Calu3 (cell line): ENCODE results near the gene NT5M. TPM values are rescaled to one million over a fixed set of nuclear protein-coding genes. Genes with fewer than 3 reads are reported as not detected.

Experiments used
- BruUV-seq: library from RNA; stranded (reverse); fragments of 400-500 nt; replicated peaks from 2 replicates; lab custom pipeline; 2021; lab: Mats Ljungman, UMichigan
- CTCF ChIA-PET: fragments of 300-600 bp; sonication (Branson Sonifier 250); formaldehyde crosslinking; loops from one replicate; lab custom pipeline; 2022; ENCODE audit warnings: antibody characterized with exemption; lab: Charles Lee
- DNase-seq: peaks from one replicate; pipeline ENCODE4 v3.0.0; 2022
- H3K27ac Mint-ChIP-seq: one replicate; pipeline ENCODE4 v1.8.0; 2022; ENCODE audit warnings: mixed read lengths; ENCODE audit not compliant: unreplicated experiment
- H3K27me3 Mint-ChIP-seq: one replicate; pipeline ENCODE4 v1.8.0; 2022; ENCODE audit warnings: mixed read lengths; ENCODE audit not compliant: unreplicated experiment
- H3K36me3 Mint-ChIP-seq: one replicate; pipeline ENCODE4 v1.8.0; 2022; ENCODE audit warnings: mild to moderate bottlenecking, moderate library complexity, mixed read lengths; ENCODE audit not compliant: insufficient read depth, unreplicated experiment
- H3K4me1 Mint-ChIP-seq: one replicate; pipeline ENCODE4 v1.8.0; 2022; ENCODE audit warnings: mild to moderate bottlenecking, low read depth, mixed read lengths; ENCODE audit not compliant: unreplicated experiment
- H3K4me3 Mint-ChIP-seq: one replicate; pipeline ENCODE4 v1.8.0; 2022; ENCODE audit warnings: mild to moderate bottlenecking, low read depth, moderate library complexity, mixed read lengths; ENCODE audit not compliant: unreplicated experiment
- H3K9me3 Mint-ChIP-seq: one replicate; pipeline ENCODE4 v1.8.0; 2022; ENCODE audit warnings: low read depth, mixed read lengths; ENCODE audit not compliant: unreplicated experiment
- CTCF ChIP-seq: fragments of 200-600 bp; IDR thresholded peaks from one replicate; pipeline ENCODE4 v1.8.0; 2022; ENCODE audit warnings: antibody characterized with exemption; ENCODE audit not compliant: unreplicated experiment
- intact Hi-C: fragments of 100-400 bp; cut with micrococcal nuclease; formaldehyde crosslinking; loops from one replicate; pipeline ENCODE4 v1.10.0; 2022; ENCODE audit not compliant: unreplicated experiment
- total RNA-seq: library from RNA; stranded (reverse); gene quantifications from 2 replicates; pipeline ENCODE4 v1.2.3, GENCODE V29; 2022

Gene NT5M
- total RNA-seq, 1 experiment from 2014 or later, result 1.0 TPM

DNA sequence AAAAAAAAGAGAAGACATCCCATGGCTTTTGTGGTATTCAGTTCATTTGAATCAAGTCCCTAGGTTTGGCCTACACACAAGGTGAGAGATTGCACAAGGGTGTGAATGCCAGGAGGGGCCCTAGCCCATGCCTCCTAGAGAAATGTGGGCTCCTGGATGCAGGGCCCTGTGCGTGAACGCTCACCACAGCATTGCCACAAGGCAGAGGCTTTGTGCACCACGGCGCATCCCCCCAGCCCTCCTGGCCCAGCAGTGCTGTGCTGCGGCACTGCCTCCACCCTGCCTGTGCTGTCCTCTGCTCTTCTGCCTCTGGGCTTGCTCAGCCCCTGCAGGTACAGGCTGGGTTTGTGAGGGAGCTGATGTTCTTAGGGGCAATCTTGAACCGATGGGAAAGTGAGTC, 92.7 kb downstream of the NT5M start:
- BruUV-seq, result no TSS peak
- Mint-ChIP-seq H3K4me3 (no peak overlapping the region), H3K27ac (no peak overlapping the region), H3K9me3 (no peaks in the 10 kb centered on the region), H3K4me1 (peaks cover under 1% of the 10 kb centered on the region), H3K36me3 (peaks cover 6% of the 10 kb centered on the region), H3K27me3 (peaks cover 68% of the 10 kb centered on the region)
- no peak for TF ChIP-seq CTCF
- CTCF ChIA-PET, result no interaction called here
- no peak for DNase-seq
- intact Hi-C loops, result no loop called here

Other genes with a start within 250 kb of the NT5M start
- gene PLD6, start 97.0 kb upstream of the NT5M start, total RNA-seq, result 2.9 and 3.0 TPM in 2 replicates
- gene FLCN, start 66.2 kb upstream of the NT5M start, total RNA-seq, result 35.3 and 38.5 TPM in 2 replicates
- gene COPS3, start 22.1 kb upstream of the NT5M start, total RNA-seq, result 40.2 and 50.7 TPM in 2 replicates
- gene MED9, start 173.6 kb downstream of the NT5M start, total RNA-seq, result 12.3 and 12.7 TPM in 2 replicates
- gene RASD1, start 193.0 kb downstream of the NT5M start, total RNA-seq, result not detected in 2 replicates